ENCODE results near the gene CCL2. TPM values are rescaled to one million over a fixed set of nuclear protein-coding genes. Genes with fewer than 3 reads are reported as not detected.
A peak's percentile ranks its signal among the peaks of the same experiment; 100 is the strongest.

The CCL2 gene
- total RNA-seq, 1 donor from 2014 or later: 15.2 TPM

DNA sequence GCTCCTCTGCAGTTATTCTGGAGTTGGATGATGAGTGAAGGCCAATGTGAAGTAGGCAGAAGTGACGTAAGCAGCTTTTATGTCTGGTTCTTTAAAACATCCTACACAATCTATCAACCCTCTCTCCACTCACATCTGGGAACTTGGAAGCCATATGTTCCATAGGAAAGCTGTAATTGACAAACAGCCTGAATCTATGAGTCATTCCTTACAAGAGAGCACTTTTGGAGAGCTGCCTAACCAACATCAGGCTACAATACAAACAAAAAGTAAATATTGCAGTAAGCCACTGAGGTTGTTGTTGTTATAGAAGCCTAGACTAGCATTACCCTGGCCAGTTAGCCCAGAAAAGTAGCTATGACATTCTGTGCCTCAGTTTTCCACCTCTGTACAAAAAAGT is 20.8 kb downstream of the CCL2 start:
- TF ChIP-seq, protein P1, sequence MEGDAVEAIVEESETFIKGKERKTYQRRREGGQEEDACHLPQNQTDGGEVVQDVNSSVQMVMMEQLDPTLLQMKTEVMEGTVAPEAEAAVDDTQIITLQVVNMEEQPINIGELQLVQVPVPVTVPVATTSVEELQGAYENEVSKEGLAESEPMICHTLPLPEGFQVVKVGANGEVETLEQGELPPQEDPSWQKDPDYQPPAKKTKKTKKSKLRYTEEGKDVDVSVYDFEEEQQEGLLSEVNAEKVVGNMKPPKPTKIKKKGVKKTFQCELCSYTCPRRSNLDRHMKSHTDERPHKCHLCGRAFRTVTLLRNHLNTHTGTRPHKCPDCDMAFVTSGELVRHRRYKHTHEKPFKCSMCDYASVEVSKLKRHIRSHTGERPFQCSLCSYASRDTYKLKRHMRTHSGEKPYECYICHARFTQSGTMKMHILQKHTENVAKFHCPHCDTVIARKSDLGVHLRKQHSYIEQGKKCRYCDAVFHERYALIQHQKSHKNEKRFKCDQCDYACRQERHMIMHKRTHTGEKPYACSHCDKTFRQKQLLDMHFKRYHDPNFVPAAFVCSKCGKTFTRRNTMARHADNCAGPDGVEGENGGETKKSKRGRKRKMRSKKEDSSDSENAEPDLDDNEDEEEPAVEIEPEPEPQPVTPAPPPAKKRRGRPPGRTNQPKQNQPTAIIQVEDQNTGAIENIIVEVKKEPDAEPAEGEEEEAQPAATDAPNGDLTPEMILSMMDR (IDR thresholded peaks at IDR 0.05): no peak
- TF ChIP-seq POLR2A (IDR thresholded peaks at IDR 0.05) (no peak), POLR2AphosphoS5 (IDR thresholded peaks at IDR 0.05; ENCODE audit: insufficient read depth in 1 of 2, low read depth in 1 of 2) (peak in 1 of 2 donors; percentile 41)
- Histone ChIP-seq H3K9me3 (no peaks in the 10 kb centered on the region), H3K4me1 (peaks cover 10% of the 10 kb centered on the region), H3K27ac (no peak overlapping the region), H3K27me3 (no peaks in the 10 kb centered on the region), H3K36me3 (no peaks in the 10 kb centered on the region), H3K4me3 (no peak overlapping the region)
- intact Hi-C loops (cut with DNase I): no loop called here
- DNase-seq (ENCODE audit: extremely low spot score in 2 of 2): no peak

DNA sequence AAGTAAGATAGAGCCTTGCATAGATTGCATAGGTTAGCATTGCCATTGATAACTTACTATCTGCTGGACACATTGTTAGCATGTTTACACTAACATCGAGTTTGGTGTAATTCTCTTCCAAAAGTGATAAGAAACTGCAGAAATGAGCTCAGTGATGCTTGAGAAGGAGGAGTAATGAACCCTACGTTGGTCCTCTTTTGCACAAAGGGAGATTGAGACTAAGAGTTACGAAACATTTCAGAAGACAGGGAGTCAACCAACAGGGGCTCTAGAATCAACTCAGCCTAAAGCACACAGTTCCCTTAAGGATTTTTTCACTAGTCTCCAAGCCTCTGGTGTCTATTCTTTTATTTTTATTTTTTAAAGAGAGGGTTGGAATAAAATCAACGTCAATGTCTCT is 21.7 kb downstream of the CCL2 start:
- no peak overlapping the region for H3K27ac ChIP-seq
- no peaks in the 10 kb centered on the region for H3K9me3 ChIP-seq
- intact Hi-C loops (cut with DNase I): no loop called here
- DNase-seq (ENCODE audit: extremely low spot score in 2 of 2): no peak
- no peaks in the 10 kb centered on the region for H3K36me3 ChIP-seq
- TF ChIP-seq, protein P1 (IDR thresholded peaks at IDR 0.05): no peak
- TF ChIP-seq POLR2A (IDR thresholded peaks at IDR 0.05) (no peak), POLR2AphosphoS5 (IDR thresholded peaks at IDR 0.05; ENCODE audit: insufficient read depth in 1 of 2, low read depth in 1 of 2) (no peak)
- no peak overlapping the region for H3K4me3 ChIP-seq
- no peaks in the 10 kb centered on the region for H3K27me3 ChIP-seq
- H3K4me1 ChIP-seq: peaks cover 10% of the 10 kb centered on the region

DNA sequence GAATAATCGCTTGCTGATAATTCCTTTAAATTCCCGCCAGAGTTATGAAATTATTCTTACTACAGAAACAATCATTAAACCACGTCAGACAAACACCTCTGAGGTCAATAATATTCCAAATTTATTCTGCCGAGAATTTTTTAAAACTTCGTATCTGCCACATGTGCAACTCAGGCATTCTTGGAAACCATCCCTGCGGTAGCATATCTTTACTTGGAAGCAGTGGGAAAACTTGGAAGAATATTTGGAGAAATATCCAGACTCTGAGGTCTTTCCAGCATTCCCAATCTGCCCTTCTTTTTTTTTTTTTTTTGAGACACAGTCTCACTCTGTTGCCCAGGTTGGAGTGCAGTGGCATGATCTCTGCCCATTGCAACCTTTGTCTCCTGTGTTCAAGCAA is 28.5 kb downstream of the CCL2 start:
- TF ChIP-seq POLR2AphosphoS5 (IDR thresholded peaks at IDR 0.05; ENCODE audit: insufficient read depth in 1 of 2, low read depth in 1 of 2): no peak
- TF ChIP-seq, protein P1 (IDR thresholded peaks at IDR 0.05): no peak
- no peak for TF ChIP-seq POLR2A (IDR thresholded peaks at IDR 0.05)

DNA sequence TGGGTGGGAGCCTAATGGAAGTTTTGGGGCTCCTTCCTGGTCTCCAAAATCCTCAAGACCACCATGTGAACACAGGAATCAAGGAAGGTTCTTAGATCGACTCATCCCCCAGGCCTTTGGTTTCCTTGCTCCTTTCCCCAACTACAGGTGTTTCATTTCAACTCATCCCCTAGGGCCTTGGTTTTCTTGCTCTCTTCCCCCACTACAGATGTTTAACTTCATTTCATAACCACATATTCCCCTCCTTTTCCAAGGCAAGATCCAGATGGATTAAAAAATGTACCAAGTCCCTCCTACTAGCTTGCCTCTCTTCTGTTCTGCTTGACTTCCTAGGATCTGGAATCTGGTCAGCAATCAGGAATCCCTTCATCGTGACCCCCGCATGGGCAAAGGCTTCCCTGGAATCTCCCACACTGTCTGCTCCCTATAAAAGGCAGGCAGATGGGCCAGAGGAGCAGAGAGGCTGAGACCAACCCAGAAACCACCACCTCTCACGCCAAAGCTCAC is 30.3 kb downstream of the CCL2 start, which contains the start of gene CCL11:
Gene CCL11, plus strand, starts transcription at position 457 of the 507 bp plus-strand sequence. CDS start 67 bp downstream, outside the sequence.
- intact Hi-C loops (cut with DNase I): no loop called here
- H3K9me3 ChIP-seq: no peaks in the 10 kb centered on the region
- H3K27ac ChIP-seq: no peak within 1 kb of the TSS
- TF ChIP-seq, protein P1 (IDR thresholded peaks at IDR 0.05): no peak
- TF ChIP-seq POLR2A (IDR thresholded peaks at IDR 0.05) (no peak), POLR2AphosphoS5 (IDR thresholded peaks at IDR 0.05; ENCODE audit: insufficient read depth in 1 of 2, low read depth in 1 of 2) (no peak)
- DNase-seq (ENCODE audit: extremely low spot score in 2 of 2): no peak
- H3K36me3 ChIP-seq: no peaks in the 10 kb centered on the region
- H3K4me1 ChIP-seq: no peaks in the 10 kb centered on the region
- no peak within 1 kb of the TSS for H3K4me3 ChIP-seq
- H3K27me3 ChIP-seq: no peaks in the 10 kb centered on the region

More for the DNA sequence above, 28.5 kb downstream of the CCL2 start:
- Histone ChIP-seq H3K9me3 (no peaks in the 10 kb centered on the region), H3K4me1 (no peaks in the 10 kb centered on the region), H3K27me3 (no peaks in the 10 kb centered on the region), H3K36me3 (no peaks in the 10 kb centered on the region), H3K27ac (no peak overlapping the region), H3K4me3 (no peak overlapping the region)
- no peak for DNase-seq (ENCODE audit: extremely low spot score in 2 of 2)
- intact Hi-C loops (cut with DNase I): no loop called here

DNA sequence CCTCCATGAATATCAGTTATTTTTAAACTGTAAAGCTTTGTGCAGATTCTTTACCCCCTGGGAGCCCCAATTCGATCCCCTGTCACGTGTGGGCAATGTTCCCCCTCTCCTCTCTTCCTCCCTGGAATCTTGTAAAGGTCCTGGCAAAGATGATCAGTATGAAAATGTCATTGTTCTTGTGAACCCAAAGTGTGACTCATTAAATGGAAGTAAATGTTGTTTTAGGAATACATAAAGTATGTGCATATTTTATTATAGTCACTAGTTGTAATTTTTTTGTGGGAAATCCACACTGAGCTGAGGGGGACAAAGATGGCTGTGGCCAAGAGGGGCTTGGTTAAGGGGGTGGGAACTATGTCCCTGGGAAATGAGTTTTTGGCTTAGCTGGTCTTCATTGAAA is 32.8 kb downstream of the CCL2 start:
- H3K27ac ChIP-seq: no peak overlapping the region
- H3K4me1 ChIP-seq: no peaks in the 10 kb centered on the region
- H3K9me3 ChIP-seq: no peaks in the 10 kb centered on the region
- no peak for TF ChIP-seq POLR2A (IDR thresholded peaks at IDR 0.05)
- TF ChIP-seq, protein P1 (IDR thresholded peaks at IDR 0.05): no peak
- no peak for TF ChIP-seq POLR2AphosphoS5 (IDR thresholded peaks at IDR 0.05; ENCODE audit: insufficient read depth in 1 of 2, low read depth in 1 of 2)
- DNase-seq (ENCODE audit: extremely low spot score in 2 of 2): no peak
- no peak overlapping the region for H3K4me3 ChIP-seq
- intact Hi-C loops (cut with DNase I): no loop called here
- no peaks in the 10 kb centered on the region for H3K27me3 ChIP-seq
- no peaks in the 10 kb centered on the region for H3K36me3 ChIP-seq

All from vagina (tissue), 2 donors.